Activated T-cell treated with anti-CD3 and anti-CD28 coated beads, Interleukin-2, amount 50 U/mL, for 1 hour (primary cell): ENCODE results near the gene SLC16A11.
"Not testable (repeated sequence)": the region's sequence is repeated elsewhere in the genome, so short reads cannot be mapped to it uniquely, and the experiment has no call there.

Source experiments
- DNase-seq: peaks from one replicate; pipeline ENCODE4 v3.0.0-alpha.2; 2020

SLC16A11 gene, protein sequence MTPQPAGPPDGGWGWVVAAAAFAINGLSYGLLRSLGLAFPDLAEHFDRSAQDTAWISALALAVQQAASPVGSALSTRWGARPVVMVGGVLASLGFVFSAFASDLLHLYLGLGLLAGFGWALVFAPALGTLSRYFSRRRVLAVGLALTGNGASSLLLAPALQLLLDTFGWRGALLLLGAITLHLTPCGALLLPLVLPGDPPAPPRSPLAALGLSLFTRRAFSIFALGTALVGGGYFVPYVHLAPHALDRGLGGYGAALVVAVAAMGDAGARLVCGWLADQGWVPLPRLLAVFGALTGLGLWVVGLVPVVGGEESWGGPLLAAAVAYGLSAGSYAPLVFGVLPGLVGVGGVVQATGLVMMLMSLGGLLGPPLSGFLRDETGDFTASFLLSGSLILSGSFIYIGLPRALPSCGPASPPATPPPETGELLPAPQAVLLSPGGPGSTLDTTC

DNA sequence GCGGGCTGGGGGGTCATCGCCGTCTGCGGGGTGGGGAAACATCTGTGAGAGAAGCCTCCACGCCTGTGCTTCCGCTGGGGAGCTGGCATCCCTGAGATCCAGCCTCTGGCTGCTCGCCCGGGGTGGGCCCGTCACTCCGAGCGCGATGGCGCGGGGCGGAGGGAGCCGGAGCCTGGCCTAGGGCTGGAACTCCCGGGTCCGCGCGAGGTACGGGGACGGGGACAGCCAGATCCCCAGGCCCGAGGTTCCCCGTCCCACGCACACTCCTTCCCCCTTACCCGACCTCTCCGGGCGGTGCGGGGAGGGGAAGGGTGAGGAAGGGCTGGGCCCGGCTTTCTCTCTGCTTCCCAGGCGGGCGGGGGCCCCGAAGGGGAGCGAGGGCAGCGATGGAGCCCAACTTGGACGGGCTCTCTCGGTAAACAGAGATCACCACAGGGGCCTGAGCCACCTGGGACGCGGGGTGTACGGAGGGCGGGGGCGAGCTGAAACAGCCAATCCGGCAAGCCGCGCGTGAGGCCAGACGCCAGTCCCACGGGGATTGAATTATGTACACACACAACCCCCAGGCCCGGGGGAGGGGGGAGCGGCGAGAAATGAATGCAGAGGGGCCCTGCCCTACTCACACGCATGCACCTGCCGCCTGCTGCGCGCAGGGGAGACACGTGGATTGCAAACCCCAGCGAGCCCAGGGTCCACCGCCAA is at the start of gene SLC16A11:
Gene SLC16A11, minus strand, starts transcription at position 596 of the 702 bp plus-strand sequence. Its CDS starts 579 bp downstream, at position 17.
- DNase-seq: peak; percentile 54

DNA sequence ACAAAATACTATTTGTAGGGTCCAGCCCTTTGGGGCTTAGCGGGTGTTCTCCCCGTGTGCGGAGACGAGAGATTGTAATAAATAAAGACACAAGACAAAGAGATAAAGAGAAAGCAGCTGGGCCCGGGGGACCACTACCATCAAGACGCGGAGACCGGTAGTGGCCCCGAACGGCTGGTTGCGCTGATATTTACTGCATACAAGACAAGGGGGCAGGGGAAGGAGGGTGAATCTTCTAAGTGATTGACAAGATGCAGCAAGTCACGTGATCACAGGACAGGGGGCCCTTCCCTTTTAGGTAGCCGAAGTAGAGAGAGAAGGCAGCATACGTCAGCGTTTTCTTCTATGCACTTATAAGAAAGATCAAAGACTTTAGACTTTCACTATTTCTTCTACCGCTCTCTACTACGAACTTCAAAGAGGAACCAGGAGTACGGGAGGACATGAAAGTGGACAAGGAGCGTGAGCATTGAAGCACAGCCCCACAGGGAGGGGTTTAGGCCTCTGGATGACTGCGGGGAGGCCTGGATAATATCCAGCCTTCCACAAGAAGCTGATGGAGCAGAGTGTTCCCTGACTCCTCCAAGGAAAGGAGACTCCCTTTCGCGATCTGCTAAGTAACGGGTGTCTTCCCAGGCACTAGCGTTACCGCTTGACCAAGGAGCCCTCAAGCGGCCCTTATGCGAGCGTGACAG is 47.6 kb upstream of the SLC16A11 start:
- DNase-seq: peak; percentile 23

DNA sequence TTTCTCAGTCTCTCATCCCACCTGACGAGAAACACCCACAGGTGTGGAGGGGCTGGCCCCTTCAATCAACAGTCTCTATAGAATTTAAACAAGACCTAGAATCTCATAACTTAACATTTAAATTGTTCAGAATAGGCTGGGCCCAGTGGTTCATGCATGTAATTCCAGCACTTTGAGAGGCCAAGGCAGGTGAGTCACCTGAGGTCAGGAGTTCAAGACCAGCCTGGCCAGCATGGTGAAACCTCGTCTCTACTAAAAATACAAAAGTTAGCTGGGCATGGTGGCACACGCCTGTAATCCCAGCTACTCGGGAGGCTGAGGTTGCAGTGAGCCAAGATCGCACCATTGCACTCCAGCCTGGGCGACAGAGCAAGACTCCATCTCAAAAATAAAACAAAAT is 45.7 kb upstream of the SLC16A11 start:
- not testable (repeated sequence) for DNase-seq

DNA sequence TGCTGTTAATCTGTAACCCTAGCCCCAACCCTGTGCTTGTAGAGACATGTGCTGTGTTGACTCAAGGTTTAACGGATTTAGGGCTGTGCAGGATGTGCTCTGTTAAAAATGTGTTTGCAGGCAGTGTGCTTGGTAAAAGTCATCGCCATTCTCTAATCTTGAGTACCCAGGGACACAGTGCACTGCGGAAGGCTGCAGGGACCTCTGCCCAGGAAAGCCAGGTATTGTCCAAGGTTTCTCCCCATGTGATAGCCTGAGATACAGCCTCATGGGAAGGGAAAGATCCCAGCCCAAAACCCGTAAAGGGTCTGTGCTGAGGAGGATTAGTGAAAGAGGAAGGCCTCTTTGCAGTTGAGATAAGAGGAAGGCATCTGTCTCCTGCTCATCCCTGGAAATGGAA is 44.5 kb upstream of the SLC16A11 start:
- DNase-seq: not testable (repeated sequence)

DNA sequence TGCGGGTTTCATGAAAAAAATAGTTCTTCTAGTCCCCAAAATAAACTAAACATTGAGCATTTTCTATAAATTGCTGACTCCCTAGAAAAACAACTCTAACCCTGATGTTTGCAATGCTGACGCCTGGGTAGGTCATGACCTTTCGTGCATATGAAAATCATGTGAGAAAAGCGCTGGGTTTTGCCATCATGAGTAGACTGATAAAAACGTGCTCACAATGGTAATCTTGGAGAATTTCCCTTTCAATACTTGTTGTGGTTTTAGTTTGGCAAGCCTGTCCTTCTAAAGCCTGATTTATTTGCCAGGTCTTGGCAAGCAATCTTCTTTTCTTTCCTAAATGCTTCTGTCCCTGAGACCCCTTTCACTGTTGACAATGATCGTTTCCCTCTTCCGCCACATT is 40.2 kb upstream of the SLC16A11 start:
- no peak for DNase-seq

DNA sequence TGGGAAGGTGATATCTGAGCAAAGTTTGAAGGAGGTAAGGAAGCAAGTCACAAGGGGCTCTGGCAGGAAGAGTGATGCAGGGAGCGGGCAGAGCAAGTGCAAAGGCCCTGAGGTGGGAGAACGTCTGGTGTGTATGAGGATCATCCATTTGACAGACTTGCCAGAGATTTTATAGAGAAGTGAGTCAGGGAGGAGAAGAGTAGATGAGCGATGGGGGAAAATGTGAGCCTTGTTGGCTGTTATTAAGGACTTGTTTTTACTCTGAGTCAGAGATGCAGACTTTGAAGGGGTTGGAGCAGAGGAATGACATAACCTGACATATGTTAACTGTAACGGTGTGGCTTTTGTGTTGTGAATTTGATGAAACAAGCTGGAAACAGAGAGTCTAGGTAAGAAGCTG is 39.7 kb upstream of the SLC16A11 start:
- no peak for DNase-seq

DNA sequence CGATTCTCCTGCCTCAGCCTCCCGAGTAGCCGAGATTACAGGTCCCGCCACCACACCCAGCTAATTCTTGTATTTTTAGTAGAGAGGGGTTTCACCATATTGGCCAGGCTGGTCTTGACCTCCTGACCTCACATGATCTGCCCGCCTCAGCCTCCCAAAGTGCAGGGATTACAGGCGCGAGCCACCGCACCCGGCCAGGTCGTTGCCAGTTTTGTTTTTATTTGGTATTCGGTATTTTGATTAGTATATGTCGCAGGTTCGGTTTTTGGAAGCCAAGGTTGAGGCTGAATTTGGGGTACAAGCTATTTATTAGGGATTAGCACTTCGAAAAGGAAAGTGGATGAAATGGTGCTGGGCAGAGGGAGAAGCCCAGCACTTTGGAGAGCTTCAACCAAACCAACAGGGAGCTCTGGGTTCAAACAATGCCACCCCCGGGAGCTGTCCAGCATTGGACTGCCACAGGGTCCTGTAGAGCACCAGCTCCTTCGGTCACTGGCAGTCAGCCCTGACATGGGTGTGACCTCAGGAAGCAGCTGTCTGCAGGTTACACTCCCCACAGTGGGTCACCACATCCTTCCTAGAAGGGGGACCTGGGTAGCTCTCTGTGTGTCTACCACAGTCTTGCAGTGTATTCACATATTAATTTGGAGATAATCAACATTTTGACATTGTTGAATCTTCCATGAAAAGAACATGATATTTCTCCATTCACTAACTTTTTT is 37.6 kb upstream of the SLC16A11 start:
- DNase-seq: no peak

DNA sequence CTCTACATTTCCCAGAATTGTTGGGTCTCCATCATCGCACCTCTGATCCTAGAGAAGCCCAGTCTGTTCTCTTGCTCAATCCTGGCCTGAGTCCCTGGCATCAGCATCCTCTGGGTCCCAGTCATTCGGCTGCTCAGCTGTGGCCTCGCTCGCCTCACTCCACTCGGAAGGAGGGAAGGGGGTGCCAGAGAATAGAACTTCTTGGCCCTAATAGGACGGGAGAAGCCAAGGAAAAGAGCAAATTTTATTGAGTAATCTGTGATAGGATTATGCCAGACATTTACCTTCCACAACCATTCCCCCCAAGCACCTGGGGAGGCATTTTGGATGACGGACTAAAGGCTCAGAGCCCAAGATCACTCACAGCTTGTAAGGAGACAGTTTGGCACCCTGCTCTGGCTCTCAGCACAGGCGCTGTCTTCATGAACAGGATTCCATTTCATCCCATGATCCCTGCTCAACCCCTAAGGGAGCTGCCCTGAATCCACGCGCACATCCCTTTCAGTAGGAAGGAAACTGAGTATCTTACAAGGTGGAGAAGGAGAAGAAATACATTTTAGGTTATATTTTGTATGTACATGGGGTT is 36.7 kb upstream of the SLC16A11 start:
- no peak for DNase-seq

DNA sequence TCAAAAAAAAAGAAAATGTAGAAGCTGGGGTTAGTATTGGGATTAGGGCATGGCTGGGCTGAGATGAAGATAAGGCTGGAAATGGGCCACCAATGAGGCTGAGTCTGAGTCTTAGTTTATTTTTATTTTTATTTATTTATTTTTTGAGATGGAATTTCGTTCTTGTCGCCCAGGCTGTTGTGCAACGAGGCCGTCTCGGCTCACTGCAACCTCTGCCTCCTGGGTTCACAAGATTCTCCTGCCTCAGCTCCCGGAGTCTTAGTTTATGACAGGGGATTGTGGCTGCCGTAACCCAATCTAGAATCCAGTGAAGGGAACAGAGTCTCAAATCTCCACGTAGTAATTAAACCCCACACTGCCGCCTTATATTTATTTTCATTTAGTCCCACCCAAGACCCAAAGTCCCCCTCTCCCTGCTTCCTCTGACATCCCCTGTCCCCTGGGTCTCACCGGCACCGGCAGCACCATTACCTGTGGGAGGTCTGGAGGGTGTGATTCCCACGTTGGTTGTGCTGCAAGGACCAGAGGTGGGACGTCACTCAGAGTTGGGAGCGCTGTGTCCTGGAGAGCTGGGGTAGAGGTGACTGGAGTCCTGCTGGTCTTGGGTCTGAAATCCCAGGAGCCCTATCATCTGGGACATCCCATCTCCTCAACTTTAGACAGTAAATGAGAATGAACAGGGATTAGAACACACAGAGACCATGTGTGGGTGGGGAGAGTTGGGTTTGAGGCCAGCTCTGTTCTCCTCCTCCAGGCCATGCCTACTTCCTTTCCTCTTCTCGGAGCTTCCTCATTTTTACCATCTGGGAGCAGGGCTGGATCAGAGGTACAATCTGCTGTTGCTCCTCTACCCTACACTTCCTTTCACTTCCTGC is 35.9 kb upstream of the SLC16A11 start, which contains the start of gene CLEC10A:
Gene CLEC10A, minus strand, starts transcription at position 671 of the 875 bp plus-strand sequence. CDS start 1,439 bp downstream, outside the sequence.
- DNase-seq: no peak

DNA sequence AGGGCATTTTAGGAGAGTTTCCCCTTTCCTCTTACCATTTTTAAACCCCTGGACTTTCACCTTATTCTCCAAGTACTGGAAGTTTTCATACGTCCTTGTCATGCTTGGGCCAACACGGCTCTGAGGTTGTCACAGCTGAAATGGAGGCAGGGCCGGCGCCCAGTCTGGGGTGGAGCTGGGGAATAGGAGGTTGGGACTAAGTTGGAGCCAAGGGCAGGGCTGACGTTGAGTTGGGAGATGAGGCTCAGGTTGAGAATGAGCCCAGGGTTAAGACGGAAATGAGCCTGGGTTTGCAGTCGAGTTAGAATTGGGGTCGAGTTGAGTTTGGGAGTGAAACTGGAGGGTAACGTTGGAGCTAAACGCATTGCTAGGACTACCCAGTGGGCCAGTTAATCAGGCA is 34.8 kb upstream of the SLC16A11 start:
- no peak for DNase-seq

DNA sequence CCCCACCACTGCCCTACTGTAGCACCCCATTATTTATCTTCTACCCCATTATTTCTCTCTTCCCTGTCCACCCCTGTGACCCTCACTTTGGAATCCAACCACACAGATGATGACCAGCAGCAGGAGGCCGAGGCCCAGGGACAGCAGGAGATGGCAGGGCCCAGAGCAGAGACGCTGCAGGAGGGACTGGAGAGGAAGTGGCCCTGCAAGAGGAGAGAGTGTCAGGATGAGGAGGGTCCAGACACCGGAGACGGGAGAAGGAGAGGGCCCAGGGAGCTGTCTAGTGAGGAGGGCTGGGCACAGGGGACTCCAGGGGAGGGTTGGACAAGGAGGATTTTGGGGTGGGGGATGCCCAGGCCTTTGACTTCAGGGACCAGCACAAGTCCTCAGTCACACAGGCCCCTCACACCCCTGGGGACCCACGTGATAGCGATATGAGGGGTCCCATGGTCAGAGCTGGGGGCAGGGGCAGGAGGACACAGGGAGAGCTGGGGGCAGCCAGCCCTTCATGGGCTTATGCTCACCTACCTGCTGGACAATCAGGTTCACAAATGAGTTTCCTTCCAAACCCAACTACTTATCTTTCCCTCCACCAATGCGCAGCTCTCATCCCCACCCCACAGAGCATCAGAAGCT is 34.1 kb upstream of the SLC16A11 start:
- no peak for DNase-seq

DNA sequence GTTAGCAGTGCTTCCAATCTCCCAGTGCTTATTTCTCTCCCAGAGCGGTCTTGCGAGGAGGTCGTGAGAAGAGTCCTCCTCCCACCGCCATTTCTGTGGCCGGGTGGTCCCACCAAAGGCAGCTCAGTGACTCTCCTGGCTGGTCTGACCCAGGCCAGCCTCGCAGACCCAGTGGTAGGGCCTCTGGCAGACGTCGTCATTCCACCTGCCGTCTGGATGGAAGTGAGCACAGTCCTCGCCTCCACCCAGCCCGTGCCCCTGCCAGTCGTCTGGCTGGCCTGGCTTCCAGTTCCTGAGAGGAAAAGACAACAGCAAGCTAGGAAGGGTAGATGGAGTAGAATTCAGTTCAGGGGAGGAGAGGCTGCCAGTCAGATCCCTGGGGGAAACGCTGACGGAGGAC is 31.0 kb upstream of the SLC16A11 start:
- no peak for DNase-seq

DNA sequence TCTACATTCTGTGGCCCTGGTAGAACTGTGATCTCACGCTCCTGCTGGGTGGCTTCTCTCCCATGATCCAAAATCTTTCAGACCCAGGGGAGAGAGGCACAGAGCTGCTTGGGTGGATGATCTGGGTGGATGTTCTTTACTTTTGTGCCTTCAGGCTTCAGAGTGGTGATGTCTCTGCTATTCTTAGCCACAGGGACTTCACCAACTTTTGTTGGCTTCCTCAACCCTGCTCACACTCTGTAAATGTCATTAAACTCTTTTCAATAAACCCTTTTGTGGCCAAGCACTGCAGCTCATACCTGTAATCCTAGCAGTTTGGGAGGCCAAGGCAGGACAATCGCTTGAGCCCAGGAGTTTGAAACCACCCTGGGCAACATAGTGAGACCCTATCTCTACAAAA is 28.5 kb upstream of the SLC16A11 start:
- no peak for DNase-seq

DNA sequence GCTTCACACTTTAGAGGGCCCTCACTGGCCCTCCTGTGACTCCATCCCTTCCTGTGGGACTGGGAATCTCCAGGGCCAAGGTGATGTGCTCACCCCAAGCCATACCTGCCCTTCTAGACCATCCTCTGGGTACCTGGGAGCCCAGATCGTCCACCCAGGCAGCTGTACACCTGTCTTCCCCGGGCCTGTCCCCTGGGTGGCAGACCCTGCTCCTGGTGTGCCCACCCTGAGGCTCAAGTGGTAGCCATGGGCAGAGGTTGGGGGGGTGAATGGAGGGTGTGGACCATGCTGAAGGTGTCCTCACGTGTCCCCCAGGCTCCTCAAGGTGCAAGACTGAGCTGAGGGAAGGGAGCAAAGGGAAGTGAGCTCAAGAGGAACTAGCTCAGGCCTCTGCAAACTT is 26.8 kb upstream of the SLC16A11 start:
- no peak for DNase-seq

DNA sequence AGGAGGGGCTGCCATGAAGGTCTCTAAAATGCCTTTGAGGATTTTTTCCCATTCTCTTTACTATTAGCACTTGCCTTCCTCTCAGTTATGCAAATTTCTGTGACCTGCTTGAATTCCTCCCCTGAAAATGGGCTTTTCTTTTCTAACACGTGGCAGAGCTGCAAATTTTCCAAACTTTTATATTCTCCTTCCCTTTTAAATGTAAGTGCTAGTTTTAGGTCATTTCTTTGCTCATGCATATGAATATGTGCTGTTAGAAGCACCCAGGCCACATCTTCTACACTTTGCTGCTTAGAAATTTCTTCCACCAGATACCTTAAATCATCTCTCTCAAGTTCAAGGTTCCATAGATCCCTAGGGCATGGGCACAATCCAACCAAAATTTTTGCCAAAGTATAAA is 24.4 kb upstream of the SLC16A11 start:
- DNase-seq: no peak

DNA sequence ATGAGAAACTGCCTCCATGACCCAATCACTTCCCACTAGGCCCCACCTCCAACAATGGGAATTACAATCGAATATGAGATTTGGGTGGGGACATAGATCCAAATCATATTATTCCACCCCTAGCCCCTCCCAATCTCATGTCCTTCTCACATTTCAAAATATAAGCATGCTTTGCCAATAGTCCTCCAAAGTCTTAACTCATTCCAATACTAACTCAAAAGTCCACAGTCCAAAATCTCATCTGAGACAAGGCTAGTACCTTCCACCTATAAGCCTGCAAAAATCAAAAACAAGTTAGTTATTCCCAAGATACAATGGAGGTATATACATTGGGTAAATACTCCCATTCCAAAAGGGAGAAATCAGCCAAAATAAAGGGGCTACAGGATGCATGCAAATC is 23.3 kb upstream of the SLC16A11 start:
- DNase-seq: no peak

DNA sequence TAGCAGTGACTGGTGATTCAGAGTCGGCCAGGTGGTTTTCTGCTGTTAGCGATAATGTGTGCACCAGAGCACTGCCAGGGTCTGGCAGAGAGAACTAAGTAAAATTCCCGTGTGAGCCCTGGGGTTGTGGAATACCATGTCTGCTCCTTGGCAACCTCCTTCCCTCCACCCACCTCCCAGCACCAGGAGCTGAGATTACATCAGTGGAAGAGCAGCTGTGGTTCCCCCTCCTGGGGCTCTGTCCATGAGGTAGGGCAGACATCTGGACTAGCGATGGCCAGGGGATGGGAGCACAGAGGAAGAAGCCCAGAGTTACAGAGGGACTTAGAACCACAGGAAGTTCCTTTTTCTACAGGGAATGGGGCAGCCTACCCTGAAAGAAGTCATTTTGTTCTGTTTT is 20.4 kb upstream of the SLC16A11 start:
- DNase-seq: no peak

DNA sequence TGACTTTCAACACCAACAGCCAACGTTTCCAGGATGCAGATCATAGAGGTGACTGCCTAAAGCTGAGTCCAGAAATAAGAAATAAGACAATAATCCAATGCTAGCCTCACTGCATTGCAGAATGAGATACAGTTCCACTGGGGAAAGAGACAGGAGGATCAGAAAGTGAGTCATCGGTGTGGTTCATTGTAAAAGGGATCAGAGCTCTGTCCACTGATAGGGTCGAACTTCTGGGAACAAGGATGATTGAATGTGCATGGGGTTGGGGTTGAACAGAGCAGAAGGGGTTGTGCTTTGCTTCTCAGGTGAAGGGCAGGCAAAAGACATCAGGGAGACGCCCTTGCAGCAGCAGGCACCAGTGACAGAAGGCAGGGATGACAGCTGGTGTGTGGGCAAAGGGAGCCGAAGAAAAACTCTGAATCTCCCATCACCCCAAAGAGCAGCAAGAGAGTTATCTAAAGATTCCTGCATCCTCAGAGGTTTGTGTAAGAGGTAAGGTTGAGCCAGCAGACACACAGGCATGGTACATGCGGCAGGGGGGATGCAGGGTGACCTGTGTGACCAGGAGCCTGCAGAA is 19.7 kb upstream of the SLC16A11 start:
- no peak for DNase-seq

DNA sequence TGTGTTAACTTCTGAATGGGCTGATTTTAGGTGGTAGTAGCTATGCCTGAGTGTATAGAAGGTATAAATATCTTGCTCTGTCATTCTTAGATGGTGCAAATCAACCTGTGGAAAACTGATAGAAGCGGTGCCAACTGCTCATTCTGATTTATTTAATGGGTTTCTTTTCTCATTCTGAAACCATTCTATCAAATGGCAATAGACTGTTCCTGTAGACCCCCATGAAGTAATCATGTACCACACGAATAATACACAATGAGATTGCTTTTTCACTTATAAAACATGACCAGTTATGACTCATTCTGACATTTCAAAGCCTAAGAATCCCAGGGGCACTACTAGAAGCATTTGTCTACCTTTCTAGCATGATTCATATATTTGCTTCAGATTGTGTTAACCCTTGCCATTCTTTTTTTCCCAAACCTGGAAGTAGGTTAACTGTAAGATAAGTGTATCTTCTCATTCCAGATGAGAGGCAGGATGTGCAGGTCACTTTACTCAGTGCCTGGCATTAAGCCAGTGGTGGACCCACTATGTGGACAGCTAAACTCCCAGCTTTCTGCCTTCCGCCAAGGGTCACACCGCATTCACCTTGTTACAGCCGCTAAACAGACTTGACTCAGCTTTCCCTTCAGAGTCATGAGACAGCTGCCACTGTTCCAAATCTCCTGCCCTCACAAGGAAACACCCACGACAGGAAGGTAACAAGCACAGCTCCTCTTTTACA is 16.4 kb upstream of the SLC16A11 start:
- DNase-seq: no peak
